Kidney epithelial cell (primary cell): ENCODE data around the gene MUC4. TPM values are rescaled to one million over a fixed set of nuclear protein-coding genes. Genes with fewer than 3 reads are reported as not detected.

Source experiments
- DNase-seq: peaks from one replicate; pipeline ENCODE4 v3.0.0-alpha.2; 2010; ENCODE audit warnings: low read depth
- H3K27me3 ChIP-seq: 2 replicates; pipeline ENCODE4 v1.6.0; 2011; ENCODE audit warnings: low read length; ENCODE audit not compliant: control insufficient read depth, insufficient read depth
- H3K36me3 ChIP-seq: 2 replicates; pipeline ENCODE4 v1.5.1; 2011; ENCODE audit warnings: low read length; ENCODE audit not compliant: control insufficient read depth, insufficient read depth
- H3K4me3 ChIP-seq: 2 replicates; pipeline ENCODE4 v1.5.1; 2011; ENCODE audit warnings: low read depth, mild to moderate bottlenecking, control low read depth, low read length
- total RNA-seq: library from RNA; depleted of rRNA; stranded (reverse); fragments of >200 nt; gene quantifications from 2 replicates; pipeline ENCODE4 v1.2.3, GENCODE V29; 2015
- TF ChIP-seq, protein P1 (sequence below): IDR thresholded peaks from 2 replicates; pipeline ENCODE4 v1.5.1; 2011; ENCODE audit warnings: mild to moderate bottlenecking, moderate library complexity, low read length, control low read depth, inconsistent platforms; ENCODE audit not compliant: insufficient read depth, poor library complexity, severe bottlenecking

Gene MUC4
- total RNA-seq, 1 donor from 2014 or later = 6.9 TPM

DNA sequence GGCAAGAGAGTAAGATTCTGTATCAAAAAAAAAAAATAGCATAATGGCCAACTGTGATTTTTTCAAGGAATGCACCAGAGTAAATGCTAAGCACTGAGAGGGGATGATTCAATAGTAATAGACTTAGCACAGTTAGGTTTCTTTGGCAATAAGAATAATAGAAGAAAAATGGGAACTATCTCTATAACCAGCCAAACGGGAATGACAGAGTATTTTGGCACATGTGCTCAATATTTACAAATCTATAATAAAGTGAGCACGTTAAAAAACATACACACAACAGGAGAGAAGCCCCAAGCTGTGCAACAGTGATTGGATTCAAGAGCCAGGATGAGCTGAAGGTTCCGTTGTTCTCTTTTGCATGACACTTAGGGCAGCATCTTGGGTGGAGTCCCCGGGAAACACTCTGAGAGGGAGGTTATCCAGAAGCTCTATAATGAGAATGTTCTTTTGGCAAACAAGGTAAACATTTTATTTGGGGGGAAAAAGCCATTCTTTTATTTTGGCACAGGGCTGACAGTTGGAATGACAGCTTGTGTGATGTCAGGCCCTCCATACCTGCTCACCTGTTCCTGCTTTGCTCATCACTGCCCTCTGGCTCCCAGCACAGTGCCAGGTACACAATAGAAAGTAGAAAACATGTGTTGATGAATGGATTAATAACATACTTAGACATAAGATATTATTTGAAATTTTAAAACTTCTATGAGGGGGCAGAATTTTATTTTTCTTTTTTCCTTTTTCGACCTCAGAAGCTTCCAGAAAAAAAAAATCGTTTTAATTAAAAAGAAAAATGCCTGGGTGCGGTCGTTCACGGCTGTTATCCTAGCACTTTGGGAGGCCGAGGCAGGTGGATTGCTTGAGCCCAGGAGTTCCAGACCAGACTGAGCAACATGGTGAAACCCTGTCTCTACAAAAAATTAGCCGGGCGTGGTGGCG is 44.0 kb upstream of the MUC4 start:
- peaks cover 3% of the 10 kb centered on the region for H3K27me3 ChIP-seq
- no peaks in the 10 kb centered on the region for H3K36me3 ChIP-seq
- DNase-seq = no peak
- TF ChIP-seq, protein P1, sequence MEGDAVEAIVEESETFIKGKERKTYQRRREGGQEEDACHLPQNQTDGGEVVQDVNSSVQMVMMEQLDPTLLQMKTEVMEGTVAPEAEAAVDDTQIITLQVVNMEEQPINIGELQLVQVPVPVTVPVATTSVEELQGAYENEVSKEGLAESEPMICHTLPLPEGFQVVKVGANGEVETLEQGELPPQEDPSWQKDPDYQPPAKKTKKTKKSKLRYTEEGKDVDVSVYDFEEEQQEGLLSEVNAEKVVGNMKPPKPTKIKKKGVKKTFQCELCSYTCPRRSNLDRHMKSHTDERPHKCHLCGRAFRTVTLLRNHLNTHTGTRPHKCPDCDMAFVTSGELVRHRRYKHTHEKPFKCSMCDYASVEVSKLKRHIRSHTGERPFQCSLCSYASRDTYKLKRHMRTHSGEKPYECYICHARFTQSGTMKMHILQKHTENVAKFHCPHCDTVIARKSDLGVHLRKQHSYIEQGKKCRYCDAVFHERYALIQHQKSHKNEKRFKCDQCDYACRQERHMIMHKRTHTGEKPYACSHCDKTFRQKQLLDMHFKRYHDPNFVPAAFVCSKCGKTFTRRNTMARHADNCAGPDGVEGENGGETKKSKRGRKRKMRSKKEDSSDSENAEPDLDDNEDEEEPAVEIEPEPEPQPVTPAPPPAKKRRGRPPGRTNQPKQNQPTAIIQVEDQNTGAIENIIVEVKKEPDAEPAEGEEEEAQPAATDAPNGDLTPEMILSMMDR = no peak
- H3K4me3 ChIP-seq = no peak overlapping the region

- DNase-seq = no peak
- Histone ChIP-seq H3K4me3 (no peak overlapping the region), H3K36me3 (no peaks in the 10 kb centered on the region), H3K27me3 (no peaks in the 10 kb centered on the region)
- TF ChIP-seq, protein P1 = no peak
These were observed 43.0 kb upstream of the MUC4 start for GRCh38 chr3:195854628-195855294.

GRCh38 chr3:195853996-195854395 is 42.3 kb upstream of the MUC4 start:
- Histone ChIP-seq H3K27me3 (no peaks in the 10 kb centered on the region), H3K4me3 (no peak overlapping the region), H3K36me3 (no peaks in the 10 kb centered on the region)
- DNase-seq = no peak
- TF ChIP-seq, protein P1 = no peak

GRCh38 chr3:195853036-195853435 is 41.3 kb upstream of the MUC4 start:
- no peaks in the 10 kb centered on the region for H3K36me3 ChIP-seq
- no peaks in the 10 kb centered on the region for H3K27me3 ChIP-seq
- TF ChIP-seq, protein P1 = no peak
- no peak overlapping the region for H3K4me3 ChIP-seq
- DNase-seq = no peak

DNA sequence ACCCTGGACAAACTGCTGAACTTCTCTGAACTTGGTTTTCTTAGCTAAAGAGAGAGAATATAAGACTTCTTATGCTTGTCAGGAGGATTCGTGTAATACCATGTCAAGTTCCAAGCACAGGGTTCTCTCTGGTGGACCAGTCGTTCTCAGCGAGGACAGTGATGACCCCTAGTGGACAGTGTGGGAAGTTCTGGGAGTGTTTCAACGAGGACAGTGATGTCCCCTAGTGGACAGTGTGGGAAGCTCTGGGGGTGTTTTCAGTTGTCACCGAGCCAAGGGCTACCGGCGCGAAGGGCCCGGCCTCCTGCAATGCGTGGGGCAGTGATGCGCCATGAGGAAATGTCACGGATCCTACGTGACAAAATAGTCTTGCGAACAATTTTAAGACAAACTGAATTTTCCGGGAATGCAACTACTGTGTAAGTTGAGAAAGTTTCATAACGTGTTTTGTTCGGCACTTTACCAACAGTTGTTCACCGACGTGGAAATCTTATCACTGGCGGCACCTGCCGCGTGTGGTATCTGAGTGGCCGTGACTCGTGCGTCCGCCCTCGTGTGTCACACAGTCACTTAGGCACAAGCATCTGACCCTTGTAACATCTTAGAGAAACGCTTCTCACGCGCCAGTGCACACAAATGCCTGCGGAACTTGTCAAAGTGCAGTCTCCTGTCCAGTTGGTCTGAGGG is 39.3 kb upstream of the MUC4 start:
- TF ChIP-seq, protein P1 = peak; percentile 100
- H3K4me3 ChIP-seq = no peak overlapping the region
- peak; percentile 48 for DNase-seq
- H3K36me3 ChIP-seq = no peaks in the 10 kb centered on the region
- H3K27me3 ChIP-seq = no peaks in the 10 kb centered on the region
